WTC11 (cell line): ENCODE measurements around the gene GALNT12.

Experiments used
- CREM ChIP-seq: sonication (generic); formaldehyde crosslinking; IDR thresholded peaks from 2 replicates; pipeline ENCODE4 v1.8.1; 2022; ENCODE audit warnings: mild to moderate bottlenecking, missing genetic modification reagents, moderate library complexity
- CTCF ChIP-seq: fragments of 200-600 bp; IDR thresholded peaks from 2 replicates; pipeline ENCODE4 v1.8.0; 2022; ENCODE audit warnings: antibody characterized with exemption
- KAT7 ChIP-seq: sonication (generic); formaldehyde crosslinking; IDR thresholded peaks from 2 replicates; pipeline ENCODE4 v1.8.1; 2023; ENCODE audit warnings: missing genetic modification reagents, mild to moderate bottlenecking, borderline replicate concordance
- OVOL2 ChIP-seq: fragments of 250-450 bp; sonication (Bioruptor Pico); IDR thresholded peaks from 2 replicates; pipeline ENCODE4 v1.9.0; 2021; ENCODE audit warnings: mild to moderate bottlenecking, borderline replicate concordance
- TP53 ChIP-seq: sonication (generic); formaldehyde crosslinking; IDR thresholded peaks from 2 replicates; pipeline ENCODE4 v1.8.1; 2023; ENCODE audit warnings: mild to moderate bottlenecking, missing genetic modification reagents
- ZNF121 ChIP-seq: sonication (generic); formaldehyde crosslinking; IDR thresholded peaks from 2 replicates; pipeline ENCODE4 v1.8.0; 2023; ENCODE audit warnings: missing genetic modification reagents
- ZNF138 ChIP-seq: sonication (generic); formaldehyde crosslinking; conservative IDR thresholded peaks from 2 replicates; pipeline ENCODE4 v1.8.1; 2022; ENCODE audit warnings: mild to moderate bottlenecking, moderate library complexity, missing genetic modification reagents
- TF ChIP-seq, protein P1 (sequence below): sonication (generic); formaldehyde crosslinking; IDR thresholded peaks from 2 replicates; pipeline ENCODE4 v1.8.1; 2023; ENCODE audit warnings: mild to moderate bottlenecking, missing genetic modification reagents

GRCh38 chr9:98781588-98782383 lies 25.7 kb upstream of the GALNT12 start:
- TF ChIP-seq OVOL2 (CRISPR knock-in tag): no peak
- TF ChIP-seq CREM (CRISPR knock-in tag): no peak
- no peak for TF ChIP-seq TP53 (CRISPR knock-in tag)
- no peak for TF ChIP-seq CTCF
- TF ChIP-seq ZNF138 (CRISPR knock-in tag): no peak
- no peak for TF ChIP-seq ZNF121 (CRISPR knock-in tag)
- TF ChIP-seq, protein P1, sequence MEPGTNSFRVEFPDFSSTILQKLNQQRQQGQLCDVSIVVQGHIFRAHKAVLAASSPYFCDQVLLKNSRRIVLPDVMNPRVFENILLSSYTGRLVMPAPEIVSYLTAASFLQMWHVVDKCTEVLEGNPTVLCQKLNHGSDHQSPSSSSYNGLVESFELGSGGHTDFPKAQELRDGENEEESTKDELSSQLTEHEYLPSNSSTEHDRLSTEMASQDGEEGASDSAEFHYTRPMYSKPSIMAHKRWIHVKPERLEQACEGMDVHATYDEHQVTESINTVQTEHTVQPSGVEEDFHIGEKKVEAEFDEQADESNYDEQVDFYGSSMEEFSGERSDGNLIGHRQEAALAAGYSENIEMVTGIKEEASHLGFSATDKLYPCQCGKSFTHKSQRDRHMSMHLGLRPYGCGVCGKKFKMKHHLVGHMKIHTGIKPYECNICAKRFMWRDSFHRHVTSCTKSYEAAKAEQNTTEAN (CRISPR knock-in tag): no peak
- no peak for TF ChIP-seq KAT7 (CRISPR knock-in tag)
